ENCODE data around the gene LAMB4.
"Not testable (repeated sequence)": the region's sequence is repeated elsewhere in the genome, so short reads cannot be mapped to it uniquely, and the experiment has no call there.

LAMB4 gene

DNA sequence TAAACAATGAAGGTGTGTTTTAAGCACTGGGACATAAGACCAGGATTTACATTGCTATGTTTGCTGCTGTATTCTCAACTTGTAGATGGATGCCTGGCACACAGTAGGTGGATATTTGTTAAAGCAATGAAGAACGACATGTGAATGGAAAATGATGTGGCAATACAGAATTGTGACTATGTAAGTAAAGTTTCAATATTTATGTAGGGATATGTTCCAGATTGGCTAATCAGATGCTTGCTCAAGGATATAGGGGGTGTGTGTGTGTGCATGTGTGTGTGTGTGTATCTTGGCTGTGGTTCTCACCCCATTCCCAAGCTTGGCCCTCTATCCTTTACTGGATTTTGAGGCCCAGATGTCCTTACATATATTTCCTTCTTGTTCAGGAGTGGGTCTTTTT is 84.5 kb downstream of the LAMB4 start:
- no peak for DNase-seq (ENCODE audit: low read depth in 2 of 2)

DNA sequence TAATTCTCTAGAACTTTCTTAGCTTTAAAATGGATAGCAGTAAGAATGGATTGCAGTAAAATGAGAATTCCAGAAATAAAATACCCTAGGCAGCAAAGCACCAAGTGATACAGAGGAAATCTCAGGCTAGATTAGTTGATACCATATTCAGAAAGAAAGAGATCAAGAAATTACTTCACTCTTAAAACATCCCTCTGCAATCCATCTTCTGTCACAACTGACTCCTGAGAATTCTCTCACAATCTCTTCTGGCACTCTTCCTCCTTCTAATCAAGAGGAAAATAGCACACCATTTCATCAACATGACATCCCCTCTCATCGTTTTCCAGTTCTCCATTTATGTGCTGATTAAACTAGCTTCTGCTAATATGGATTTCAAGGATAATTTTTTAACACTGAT is 85.0 kb downstream of the LAMB4 start:
- DNase-seq (ENCODE audit: low read depth in 2 of 2): no peak

DNA sequence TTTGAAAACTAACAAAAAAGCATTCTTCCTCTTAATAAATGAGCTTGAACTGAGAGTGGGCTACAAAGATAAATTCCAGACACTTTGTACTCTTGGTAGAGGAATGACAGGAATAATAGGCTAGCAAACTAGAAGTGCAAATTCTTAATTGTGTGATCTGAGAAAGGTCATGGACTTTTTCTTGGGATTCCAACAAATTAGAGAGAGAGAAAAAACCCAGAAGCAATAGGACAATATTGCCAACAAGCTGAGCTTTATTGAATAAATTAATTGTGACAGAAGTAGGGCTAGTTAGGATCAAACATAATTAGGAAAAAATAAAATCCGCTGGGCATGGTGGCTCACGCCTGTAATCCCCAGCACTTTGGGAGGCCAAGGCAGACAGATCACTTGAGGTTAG is 85.8 kb downstream of the LAMB4 start:
- no peak for DNase-seq (ENCODE audit: low read depth in 2 of 2)

DNA sequence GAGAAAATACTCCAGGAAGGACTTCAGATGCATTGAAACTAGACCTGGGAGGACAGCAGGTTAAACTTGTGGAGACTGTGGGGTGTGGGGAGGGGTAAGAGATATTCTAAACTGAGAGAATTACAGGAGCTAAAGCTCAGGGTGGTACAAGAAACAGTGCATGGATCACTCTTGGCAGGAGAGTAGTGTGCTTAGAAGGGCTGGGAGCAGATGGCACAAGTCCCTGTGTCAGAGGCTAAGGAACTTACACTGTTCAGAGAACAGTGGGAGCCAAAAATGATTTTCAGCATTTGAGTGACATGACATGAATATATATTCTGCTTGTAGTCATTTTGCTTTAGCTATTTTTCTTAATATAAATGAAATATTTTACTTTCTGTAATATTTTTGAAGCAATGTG is 91.2 kb downstream of the LAMB4 start:
- no peak for DNase-seq (ENCODE audit: low read depth in 2 of 2)

DNA sequence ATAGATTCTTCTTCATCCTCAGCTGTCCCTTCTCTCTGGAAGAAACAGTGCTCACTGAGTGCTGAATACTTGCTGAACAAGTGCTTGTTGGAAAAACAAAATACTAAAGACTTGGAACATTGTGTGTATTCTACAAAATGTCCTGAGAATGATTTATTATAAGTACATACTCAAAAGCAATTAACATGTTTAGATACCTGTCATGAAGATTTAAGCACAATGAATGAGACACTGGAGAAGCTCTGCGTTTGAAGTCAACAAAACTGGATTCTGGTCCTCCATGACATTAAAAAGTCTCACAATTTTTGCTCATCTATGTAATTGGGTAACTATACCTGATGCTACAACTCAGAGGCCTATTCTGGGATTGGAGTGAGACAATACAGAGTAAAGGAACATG is 92.4 kb downstream of the LAMB4 start:
- no peak for DNase-seq (ENCODE audit: low read depth in 2 of 2)

DNA sequence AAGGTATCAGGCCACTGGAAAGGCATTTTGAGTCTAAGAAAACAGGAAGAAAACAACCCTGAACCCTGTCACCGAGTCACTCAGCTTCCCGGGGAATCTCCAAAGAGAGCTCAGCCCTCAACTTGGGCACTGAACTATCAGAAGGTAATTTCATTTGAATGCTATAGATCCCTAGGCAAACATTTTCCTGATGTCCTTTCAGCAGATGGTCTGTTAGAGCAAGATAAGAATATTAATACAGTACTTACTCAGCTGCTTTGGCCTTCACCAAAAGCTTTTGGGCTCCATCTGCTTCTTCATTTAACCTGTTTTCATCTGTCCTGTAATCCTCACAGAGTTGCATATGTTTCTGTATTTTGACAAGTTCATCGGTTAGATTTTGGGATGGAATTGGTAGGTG is 93.0 kb downstream of the LAMB4 start:
- DNase-seq (ENCODE audit: low read depth in 2 of 2): no peak

DNA sequence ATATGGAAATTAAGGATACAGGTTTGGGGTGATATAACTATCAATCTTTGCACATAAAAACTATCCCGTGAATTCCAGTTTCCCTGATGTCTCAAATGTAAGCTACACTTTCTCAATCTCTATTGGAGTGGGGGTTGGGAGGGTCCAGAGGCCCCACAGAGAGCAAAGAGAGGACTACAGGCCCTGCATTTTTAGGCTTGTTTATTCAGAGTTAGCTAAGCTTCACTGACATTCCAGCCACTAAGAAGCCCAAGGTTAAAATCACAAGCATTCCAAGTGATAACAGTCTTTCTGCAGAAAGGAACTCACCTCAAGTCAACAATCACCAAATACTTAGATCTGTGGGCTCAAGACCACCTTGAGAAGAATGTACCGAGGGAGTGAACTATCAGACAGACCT is 95.6 kb downstream of the LAMB4 start:
- no peak for DNase-seq (ENCODE audit: low read depth in 2 of 2)

DNA sequence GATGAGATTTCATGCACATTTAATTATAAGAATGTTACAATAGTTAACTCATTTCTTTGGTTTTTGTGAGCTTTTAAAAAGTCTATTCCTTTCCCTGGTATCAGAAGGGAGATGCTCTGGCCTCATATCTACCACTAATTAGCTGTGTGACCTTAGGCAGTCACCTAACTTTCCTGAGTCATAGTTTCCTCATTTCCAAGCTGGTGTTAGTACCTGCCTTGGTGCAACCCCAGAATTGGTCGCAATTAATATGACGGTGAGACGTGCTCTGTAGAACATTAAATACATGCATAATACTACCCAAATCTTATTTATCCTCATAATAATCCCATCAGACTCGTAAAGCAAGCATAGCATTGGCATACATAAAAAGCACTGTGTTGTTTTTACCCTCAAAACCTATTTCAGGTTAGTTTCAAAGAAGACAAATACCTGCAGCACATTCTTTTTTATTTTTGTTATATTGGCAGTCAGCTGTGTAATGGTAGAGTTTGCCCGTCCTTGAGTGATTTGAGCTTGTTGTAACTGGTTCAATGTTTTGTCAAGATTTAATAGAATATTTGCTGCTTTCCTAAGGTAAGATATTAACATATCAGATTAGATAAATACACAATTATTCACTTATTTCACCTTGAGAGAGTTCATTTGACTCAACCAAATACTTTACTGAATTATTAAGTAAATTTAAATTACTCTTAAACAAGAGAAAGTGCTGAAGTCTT is 96.2 kb downstream of the LAMB4 start:
- no peak for DNase-seq (ENCODE audit: low read depth in 2 of 2)

DNA sequence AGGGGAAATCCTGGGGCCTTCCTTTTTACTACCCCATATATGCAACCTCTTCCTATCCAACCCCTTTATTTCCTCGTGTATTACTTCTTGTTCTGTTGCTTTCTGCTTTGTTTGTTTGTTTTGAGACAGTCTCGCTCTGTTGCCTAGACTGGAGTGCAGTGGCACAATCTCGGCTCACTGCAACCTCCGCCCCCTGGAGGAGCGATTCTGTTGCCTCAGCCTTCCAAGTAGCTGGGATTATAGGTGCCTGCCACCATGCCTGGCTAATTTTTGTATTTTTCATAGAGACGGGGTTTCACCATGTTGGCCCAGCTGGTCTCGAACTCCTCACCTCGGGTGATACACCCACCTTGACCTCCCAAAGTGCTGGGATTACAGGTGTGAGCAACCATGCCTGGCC is 96.9 kb downstream of the LAMB4 start:
- not testable (repeated sequence) for DNase-seq (ENCODE audit: low read depth in 2 of 2)

DNA sequence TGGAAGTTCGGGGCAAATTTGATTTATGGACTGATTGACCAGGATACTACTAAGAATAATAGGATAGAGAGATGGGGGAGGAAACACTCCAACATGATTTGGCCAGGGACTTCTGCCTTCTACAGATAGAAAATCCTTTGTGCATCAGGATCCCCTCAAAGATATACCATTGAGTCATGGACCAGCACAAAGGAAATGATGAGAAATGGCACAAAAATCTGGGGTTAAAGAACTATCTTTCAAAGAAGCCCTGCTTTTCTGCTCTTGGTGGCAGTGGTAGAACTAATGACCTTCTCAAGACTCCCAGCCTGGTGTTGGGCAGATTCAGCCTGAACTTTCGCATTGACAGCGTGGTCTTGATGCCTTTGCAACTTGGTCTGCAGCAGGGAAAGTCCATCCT is 99.6 kb downstream of the LAMB4 start:
- DNase-seq (ENCODE audit: low read depth in 2 of 2): no peak

DNA sequence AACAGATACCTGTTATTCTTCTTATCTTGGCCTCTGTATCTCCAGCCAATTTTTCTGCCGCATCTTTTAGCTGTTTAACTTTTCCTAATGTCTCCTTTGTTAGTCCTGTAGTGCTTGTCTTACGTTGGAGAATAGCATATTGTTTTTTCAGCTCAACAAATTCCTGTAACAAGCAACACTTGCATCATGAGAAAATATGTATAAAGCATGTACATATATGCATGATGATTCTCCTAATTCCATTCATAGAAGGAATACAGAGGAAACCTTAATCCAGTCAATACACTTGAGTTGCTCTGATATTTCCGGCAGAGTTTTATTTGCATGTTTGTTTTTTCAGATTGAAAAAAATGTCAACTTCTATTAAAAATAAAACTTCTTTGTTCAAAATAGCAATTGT is 101.1 kb downstream of the LAMB4 start:
- no peak for DNase-seq (ENCODE audit: low read depth in 2 of 2)

DNA sequence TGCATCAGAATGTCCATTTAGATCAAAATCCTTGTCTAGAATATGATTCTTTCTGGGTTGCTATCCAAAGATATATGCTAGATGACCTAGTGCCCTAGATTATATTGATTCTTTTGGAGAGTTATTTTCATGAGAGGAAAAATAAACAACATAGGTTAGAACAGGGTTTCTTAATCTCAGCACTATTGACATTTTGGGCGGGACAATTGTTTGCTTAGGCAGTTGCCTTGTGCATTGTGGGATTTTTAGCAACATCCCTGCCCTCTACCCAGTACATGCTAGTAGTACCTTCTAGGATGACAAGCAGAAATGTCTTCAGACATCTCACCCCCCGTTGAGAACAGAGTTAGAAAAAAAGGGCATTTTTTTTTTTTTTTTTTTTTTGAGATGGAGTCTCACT is 102.0 kb downstream of the LAMB4 start:
- DNase-seq (ENCODE audit: low read depth in 2 of 2): no peak

DNA sequence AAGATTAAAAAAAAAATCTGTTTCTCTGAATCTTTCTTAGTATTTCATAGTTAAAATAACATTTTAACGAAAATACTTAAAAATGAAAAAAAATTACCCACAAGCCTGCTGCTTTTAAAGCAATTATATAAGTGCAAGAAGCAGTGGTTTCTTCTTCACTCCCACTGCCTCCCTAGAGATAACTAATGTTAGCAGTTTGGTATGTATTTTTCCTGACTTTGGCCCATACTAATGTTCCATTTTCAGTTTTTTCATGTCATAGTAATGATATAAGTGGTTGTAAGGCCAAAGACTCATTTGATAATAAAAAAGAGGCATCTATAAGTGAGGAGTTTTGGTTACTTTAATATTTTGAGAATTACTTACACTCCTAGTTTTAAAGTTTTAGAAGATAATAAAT is 102.9 kb downstream of the LAMB4 start:
- no peak for DNase-seq (ENCODE audit: low read depth in 2 of 2)

DNA sequence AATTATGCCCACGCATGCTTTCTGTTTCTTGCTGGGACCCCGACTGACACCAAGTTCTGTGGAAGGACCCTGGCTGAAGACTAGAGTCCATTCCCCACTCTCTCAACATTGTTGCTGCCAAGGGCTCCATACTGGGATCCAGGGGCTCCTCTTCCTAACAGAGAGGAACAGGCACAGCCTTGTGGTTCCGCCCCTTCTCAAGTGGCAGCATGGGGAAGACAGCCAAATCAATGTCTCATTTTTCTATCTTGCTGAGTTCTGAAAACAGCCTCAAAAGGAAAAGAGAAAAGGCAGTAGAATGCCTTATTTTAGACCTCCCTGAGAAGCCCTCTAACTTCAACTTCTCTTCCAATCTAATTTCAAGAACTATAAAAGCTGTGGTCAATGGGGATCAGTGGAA is 103.5 kb downstream of the LAMB4 start:
- DNase-seq (ENCODE audit: low read depth in 2 of 2): no peak

DNA sequence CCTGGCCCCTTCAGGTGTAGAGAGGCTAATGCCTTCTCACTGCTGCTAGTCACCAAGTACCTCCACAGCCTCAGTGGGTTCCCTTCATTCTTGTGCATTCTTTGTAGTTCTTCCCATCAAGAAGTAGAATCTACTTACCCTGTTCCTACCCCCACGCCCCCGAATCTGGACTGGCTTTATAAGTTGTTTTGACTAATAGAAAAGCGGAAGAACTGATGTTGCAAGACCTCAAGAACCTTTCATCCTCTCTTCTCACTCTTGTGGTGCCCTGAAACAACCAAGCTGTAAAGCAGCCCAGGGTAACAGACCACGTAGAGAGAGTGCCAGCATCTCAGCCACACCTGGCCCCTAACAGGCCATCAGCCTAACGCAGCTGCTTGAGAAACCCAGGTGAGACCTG is 104.0 kb downstream of the LAMB4 start:
- DNase-seq (ENCODE audit: low read depth in 2 of 2): no peak

DNA sequence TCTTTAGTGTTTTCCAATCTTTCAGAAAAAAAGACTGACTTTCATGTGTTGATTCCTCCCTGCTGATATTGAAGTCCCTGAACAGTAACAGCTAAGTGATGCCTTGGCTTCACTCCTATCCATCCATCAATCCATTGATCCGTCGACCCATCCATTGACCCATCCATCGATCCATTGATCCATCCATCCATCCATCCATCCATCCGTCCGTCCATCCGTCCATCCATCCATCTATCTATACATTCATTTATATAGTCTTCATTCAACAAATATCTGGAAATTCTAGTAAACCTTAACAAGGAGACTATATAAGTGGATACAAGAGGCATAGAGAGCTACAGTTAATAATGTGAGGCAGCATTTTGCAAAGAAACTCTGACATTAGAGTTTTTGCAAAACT is 105.6 kb downstream of the LAMB4 start:
- DNase-seq (ENCODE audit: low read depth in 2 of 2): no peak

DNA sequence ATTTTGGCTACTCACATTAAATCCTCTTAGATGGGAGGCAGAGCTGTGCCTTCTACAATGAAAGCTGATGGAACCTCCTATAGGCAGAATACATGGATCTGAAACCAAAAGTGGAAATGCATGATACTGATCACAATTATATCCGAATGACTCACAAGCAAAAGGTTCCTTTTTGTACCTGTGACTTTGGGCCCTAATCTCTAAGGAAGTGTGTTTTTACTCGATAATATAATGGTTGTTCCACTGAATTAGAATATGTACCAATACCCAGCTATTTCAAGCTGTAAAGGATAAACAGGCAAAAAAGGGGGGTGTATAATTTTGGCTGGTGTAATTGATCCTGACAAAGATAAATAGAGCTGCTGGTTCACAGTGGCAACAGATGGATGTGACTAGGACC is 109.6 kb downstream of the LAMB4 start:
- no peak for DNase-seq (ENCODE audit: low read depth in 2 of 2)

DNA sequence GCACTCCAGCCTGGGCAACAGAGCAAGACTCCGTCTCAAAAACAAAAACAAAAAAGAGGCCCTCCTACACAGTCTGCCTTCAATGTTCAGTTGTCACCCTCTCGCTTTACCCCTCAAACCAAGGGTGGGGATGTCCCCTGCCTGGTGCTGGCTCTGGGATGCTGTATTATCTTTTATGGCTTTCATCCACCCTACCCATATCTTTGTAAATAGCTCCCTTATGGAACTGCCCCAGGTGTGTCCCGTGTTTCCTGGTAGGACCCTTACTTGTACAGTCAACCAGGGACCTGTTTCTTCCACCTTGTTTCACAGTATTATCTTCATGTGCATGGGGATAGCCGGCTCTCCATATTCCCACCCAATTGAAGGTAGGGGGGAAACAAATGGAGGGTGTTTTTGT is 111.5 kb downstream of the LAMB4 start:
- DNase-seq (ENCODE audit: low read depth in 2 of 2): no peak

DNA sequence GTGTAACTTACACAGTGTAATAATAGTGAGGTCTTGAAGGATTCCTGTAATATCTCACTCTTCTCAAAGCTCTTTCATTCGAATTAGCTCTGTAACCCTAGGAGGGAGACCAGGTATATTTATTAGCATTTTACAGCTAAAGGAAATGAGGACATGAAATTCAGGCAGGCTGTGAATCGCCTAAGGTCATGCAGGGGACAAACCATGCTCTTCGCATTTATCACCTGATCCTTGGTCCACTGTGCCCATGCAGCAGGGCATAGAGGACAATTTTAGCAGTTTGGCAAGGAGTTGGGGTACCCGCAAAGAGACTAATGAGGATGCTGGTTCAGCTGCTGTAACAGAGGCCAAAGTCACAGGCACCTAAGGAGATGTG is 112.4 kb downstream of the LAMB4 start:
- no peak for DNase-seq (ENCODE audit: low read depth in 2 of 2)

DNA sequence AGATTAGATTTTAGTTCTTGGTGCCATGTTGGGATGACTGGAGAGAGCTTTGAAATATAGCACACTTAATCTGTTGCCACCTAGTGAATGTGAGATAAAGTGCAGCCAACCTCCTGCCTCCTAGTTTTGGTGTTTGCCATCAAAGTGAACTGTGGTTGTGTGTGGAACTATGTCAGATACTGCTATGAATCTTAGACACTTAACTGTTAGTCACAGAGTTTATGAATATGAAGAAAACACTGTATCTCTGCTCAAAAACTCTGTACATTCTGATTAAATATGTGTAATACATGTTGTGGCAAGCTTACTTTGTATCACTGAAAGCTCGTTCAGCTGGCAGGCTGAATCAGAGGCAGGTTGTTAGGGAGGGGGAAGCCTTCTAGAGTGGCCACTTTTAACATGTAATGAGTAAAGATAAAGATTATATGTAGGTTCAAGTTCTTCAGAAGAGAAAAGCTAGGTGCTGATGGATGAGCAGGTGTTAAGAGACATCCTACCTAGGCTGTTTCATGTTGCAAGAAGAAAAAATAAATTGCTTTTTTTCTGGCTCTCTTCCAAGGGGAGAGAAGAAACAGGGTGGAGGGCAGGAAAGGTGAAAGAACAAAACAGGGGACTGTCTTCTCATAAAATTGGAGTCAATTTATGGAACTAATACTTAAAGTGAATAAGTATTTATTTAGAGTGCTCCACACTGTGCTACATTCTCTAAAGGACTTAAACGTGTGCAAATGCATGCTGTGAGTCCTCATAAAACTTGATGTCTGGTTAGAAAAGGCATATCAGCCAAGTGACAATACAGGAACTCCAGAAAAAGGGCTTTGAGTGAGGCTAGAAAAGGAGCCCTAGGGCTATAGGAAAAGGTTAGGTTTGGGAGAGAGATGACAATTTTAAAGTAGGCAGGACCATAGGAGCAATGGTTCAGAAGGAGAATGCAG is 113.1 kb downstream of the LAMB4 start:
- DNase-seq (ENCODE audit: low read depth in 2 of 2): no peak

DNA sequence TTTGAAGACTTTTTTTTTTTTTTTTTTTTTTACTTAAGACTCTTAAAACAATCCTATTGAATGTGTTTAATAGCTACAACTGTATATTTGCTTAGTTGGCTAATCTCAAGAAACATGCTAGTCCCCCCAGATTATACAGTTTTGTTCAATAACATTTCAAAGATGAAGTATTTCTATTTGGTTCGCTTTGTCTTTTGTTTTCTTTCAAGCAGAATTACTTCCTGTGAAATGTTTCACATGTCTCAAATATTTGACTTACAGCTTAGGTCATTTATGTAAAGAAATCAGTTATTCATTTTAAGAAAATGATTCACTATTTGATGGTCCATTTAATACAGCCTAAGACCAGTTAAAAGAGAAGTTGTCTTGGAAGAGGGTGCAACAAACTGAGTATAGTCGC is 114.4 kb downstream of the LAMB4 start:
- DNase-seq (ENCODE audit: low read depth in 2 of 2): no peak

DNA sequence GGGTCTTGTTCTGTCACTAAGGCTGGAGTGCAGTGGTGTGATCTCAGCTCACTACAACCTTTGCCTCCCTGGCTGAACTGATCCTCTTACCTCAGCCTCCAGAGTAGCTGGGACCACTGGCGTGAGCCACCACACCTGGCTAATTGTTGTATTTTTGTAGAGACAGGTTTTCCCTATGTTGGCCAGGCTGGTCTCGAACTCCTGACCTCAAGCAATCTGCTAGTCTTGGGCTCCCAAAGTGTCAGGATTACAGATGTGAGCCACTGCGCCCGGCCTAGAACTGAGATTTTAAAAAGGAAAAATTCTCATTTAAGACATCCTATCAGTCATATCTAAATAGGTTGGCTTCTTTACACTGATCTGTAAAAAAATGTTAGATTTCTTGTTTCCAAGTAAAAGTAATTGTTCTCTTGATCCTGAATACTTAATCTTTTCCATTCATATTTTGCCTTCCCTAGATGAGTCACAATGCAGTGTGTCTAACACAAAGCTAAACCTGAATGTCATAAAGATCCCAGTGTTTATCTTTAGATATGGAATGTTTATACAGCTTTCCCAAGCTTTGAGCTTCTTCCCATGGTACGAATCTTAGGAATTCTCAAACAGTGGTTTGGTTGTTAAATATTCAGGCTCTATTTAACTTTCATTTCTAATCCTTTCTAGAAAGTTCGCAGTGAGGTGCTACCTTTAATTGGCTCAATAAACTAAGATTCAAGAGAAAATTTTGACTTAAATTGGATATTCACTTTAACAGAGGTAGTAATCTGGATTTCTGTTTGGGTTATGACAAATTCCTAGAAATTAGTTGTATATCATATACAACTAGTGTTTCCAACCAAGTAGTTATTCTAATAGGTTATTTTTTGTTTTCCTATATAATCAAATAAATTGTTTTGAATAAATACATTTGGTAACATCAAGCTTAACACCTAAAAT is 115.1 kb downstream of the LAMB4 start:
- no peak for DNase-seq (ENCODE audit: low read depth in 2 of 2)

All from activated CD8-positive, alpha-beta memory T cell treated with anti-CD3 and anti-CD28 coated beads for 4 hours (primary cell).